ENCODE results near the gene KIAA0513. TPM values are rescaled to one million over a fixed set of nuclear protein-coding genes. Genes with fewer than 3 reads are reported as not detected.

Gene KIAA0513
- total and polyA plus RNA-seq, 10 of the 15 experiments (the other 5 are each of a cell fraction or from before 2014, with no cell fraction given): 0.14 to 5.8 (median 2.0) TPM

GRCh38 chr16:85027349-85027957 lies at the start of gene KIAA0513 (continued):
- peak in 1 of 2 experiments; percentile 80; a peak in 2 of 3 replicates for TF ChIP-seq EGR1 (IDR thresholded peaks at IDR 0.05; ENCODE audit: borderline replicate concordance in 1 of 2, low read depth in 2 of 2, low read length in 2 of 2)
- no peak for TF ChIP-seq NFXL1 (IDR thresholded peaks at IDR 0.05; ENCODE audit: borderline replicate concordance)
- TF ChIP-seq FOS (IDR thresholded peaks at IDR 0.05; ENCODE audit: borderline replicate concordance, extremely low read depth, insufficient read length): no peak
- TF ChIP-seq WRNIP1 (IDR thresholded peaks at IDR 0.05; ENCODE audit: borderline replicate concordance, low read depth, low read length): no peak
- no peak for TF ChIP-seq PAX8 (IDR thresholded peaks at IDR 0.05)
- no peak for TF ChIP-seq SUPT20H (IDR thresholded peaks at IDR 0.05; ENCODE audit: borderline replicate concordance, control insufficient read depth, low read depth, low read length)
- no peak for TF ChIP-seq IRF4 (IDR thresholded peaks at IDR 0.05; ENCODE audit: low read depth, low read length)

DNA sequence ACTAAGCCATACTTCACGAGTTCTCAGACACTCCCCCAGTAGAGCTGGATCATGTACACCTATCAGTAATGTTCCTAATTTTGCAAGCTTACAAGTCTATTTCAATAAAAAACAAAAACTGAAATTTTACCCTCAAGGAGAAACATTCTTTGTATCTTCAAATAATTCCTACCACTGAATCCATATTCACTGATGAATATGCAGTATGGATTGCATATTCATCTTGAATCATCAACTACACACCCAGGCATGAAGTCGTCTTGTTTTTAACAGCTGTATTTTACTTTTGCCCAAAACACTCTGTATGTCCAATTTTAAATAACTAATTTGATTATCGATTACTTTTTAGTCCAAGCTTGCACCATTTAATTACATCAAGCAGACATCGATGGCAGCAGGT lies 48.1 kb upstream of the KIAA0513 start:
- H4K20me1 ChIP-seq (ENCODE audit: control insufficient read depth, insufficient read depth): no peaks in the 10 kb centered on the region
- no peaks in the 10 kb centered on the region for H3K79me2 ChIP-seq (ENCODE audit: control insufficient read depth, insufficient read depth, low read length)
- H3K9ac ChIP-seq (ENCODE audit: control insufficient read depth, insufficient read depth, low read length): no peak overlapping the region
- SMC1A ChIA-PET (ENCODE audit: uncharacterized antibody, unreplicated experiment): no interaction called here
- no peak for FAIRE-seq
- H3K4me1 ChIP-seq (ENCODE audit: control insufficient read depth, insufficient read depth, low read length): no peaks in the 10 kb centered on the region
- intact Hi-C loops (cut with micrococcal nuclease; ENCODE audit: unreplicated experiment): no loop called here
- no peak overlapping the region for H3K4me3 ChIP-seq
- H3K27me3 ChIP-seq (replicated peaks in 1 of 2; ENCODE audit: control insufficient read depth in 2 of 2, insufficient read depth in 2 of 2, low read length in 1 of 2): no peaks in the 10 kb centered on the region
- H2AFZ ChIP-seq (ENCODE audit: control insufficient read depth, low read depth, low read length): no peak overlapping the region
- ATAC-seq: no peak
- POLR2A ChIA-PET: no interaction called here
- RAD21 ChIA-PET (ENCODE audit: unreplicated experiment): interaction anchor here (1.2 kb wide), 1 partner anchor 8 kb away, joined by 3 read pairs; no protein-coding TSS in a partner anchor
- H3K36me3 ChIP-seq (ENCODE audit: control insufficient read depth in 2 of 2, insufficient read depth in 2 of 2, low read length in 1 of 2): peaks cover 18 to 19% of the 10 kb centered on the region in 2 experiments
- no peak overlapping the region for H3K27ac ChIP-seq (ENCODE audit: control insufficient read depth, insufficient read depth)
- no peak for DNase-seq (ENCODE audit: low read depth, low spot score)
- TF ChIP-seq MXI1 (IDR thresholded peaks at IDR 0.05; ENCODE audit: low read depth, low read length): no peak
- no peak for TF ChIP-seq JUNB (IDR thresholded peaks at IDR 0.05)
- TF ChIP-seq HDAC6 (IDR thresholded peaks at IDR 0.05; ENCODE audit: unreplicated experiment): no peak
- TF ChIP-seq MEF2B (IDR thresholded peaks at IDR 0.05; ENCODE audit: partially characterized antibody, poor library complexity, severe bottlenecking): no peak
- TF ChIP-seq NFXL1 (IDR thresholded peaks at IDR 0.05; ENCODE audit: borderline replicate concordance): no peak
- no peak for TF ChIP-seq ETV6 (conservative IDR thresholded peaks at IDR 0.05 in 1 of 2, IDR thresholded peaks at IDR 0.05 in 1 of 2; ENCODE audit: borderline replicate concordance in 1 of 2, low read depth in 1 of 2)
- TF ChIP-seq, protein P1, sequence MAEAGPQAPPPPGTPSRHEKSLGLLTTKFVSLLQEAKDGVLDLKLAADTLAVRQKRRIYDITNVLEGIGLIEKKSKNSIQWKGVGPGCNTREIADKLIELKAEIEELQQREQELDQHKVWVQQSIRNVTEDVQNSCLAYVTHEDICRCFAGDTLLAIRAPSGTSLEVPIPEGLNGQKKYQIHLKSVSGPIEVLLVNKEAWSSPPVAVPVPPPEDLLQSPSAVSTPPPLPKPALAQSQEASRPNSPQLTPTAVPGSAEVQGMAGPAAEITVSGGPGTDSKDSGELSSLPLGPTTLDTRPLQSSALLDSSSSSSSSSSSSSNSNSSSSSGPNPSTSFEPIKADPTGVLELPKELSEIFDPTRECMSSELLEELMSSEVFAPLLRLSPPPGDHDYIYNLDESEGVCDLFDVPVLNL (IDR thresholded peaks at IDR 0.05; ENCODE audit: low read depth, low read length): no peak
- no peak for TF ChIP-seq NR2F1 (conservative IDR thresholded peaks at IDR 0.05)
- no peak for TF ChIP-seq KDM1A (IDR thresholded peaks at IDR 0.05; ENCODE audit: borderline replicate concordance)
- TF ChIP-seq ZSCAN29 (IDR thresholded peaks at IDR 0.05): no peak
- no peak for TF ChIP-seq YY1 (IDR thresholded peaks at IDR 0.05; ENCODE audit: low read depth, low read length)
- no peak overlapping the region for H3K4me2 ChIP-seq (ENCODE audit: control insufficient read depth, insufficient read depth)
- CTCF ChIA-PET: interaction anchor here (0.6 to 2.4 kb wide), 6 partner anchors 8 to 241 kb away, joined by 3 to 8 read pairs (median 4); no protein-coding TSS in a partner anchor
- in situ Hi-C loops (cut with MboI): no loop called here
- H3K9me3 ChIP-seq (replicated peaks; ENCODE audit: control insufficient read depth, insufficient read depth, low read length): no peaks in the 10 kb centered on the region
- 97% methylated on average over 4 of the region's 4 CpGs for WGBS (ENCODE audit: insufficient coverage, insufficient replicate concordance, low lambda C conversion rate, missing lambda C conversion rate)
- no TSS peak for BruUV-seq (replicated peaks)

Measured in GM12878 (cell line).